Activated gamma-delta T cell treated with anti-CD3 and anti-CD28 coated beads, Interleukin-2, amount 50 U/mL, for 16 hours (primary cell): Measurements from ENCODE around the gene ADIPOR2.

Experiments used
- DNase-seq: peaks from one replicate; pipeline ENCODE4 v3.0.0-alpha.2; 2020; ENCODE audit warnings: low read depth

ADIPOR2 gene

GRCh38 chr12:1690578-1691122 lies at the start of gene ADIPOR2:
Gene ADIPOR2, plus strand, starts transcription at chr12:1691070. Its CDS starts 63,274 bp downstream, at chr12:1754344.
- peak; percentile 90 for DNase-seq

- no peak for DNase-seq
Measured at GRCh38 chr12:1642513-1642912, 48.4 kb upstream of the ADIPOR2 start.

GRCh38 chr12:1643043-1643442 lies 47.8 kb upstream of the ADIPOR2 start:
- no peak for DNase-seq

GRCh38 chr12:1643905-1644533 lies 46.9 kb upstream of the ADIPOR2 start:
- no peak for DNase-seq

GRCh38 chr12:1644534-1645438 lies 46.1 kb upstream of the ADIPOR2 start:
- no peak for DNase-seq

- DNase-seq: no peak
Measured at GRCh38 chr12:1645819-1646218, 45.1 kb upstream of the ADIPOR2 start.

- DNase-seq: no peak
Measured at GRCh38 chr12:1646569-1647284, 44.1 kb upstream of the ADIPOR2 start.

- no peak for DNase-seq
Measured at GRCh38 chr12:1647285-1647669, 43.6 kb upstream of the ADIPOR2 start.

GRCh38 chr12:1650260-1650977 lies 40.5 kb upstream of the ADIPOR2 start:
- DNase-seq: no peak

- DNase-seq: no peak
Measured at GRCh38 chr12:1650978-1651361, 39.9 kb upstream of the ADIPOR2 start.

GRCh38 chr12:1651946-1652345 lies 38.9 kb upstream of the ADIPOR2 start:
- DNase-seq: no peak

GRCh38 chr12:1655225-1655788 lies 35.6 kb upstream of the ADIPOR2 start:
- DNase-seq: no peak

- no peak for DNase-seq
Measured at GRCh38 chr12:1656902-1657301, 34.0 kb upstream of the ADIPOR2 start.

- no peak for DNase-seq
Measured at GRCh38 chr12:1657688-1658087, 33.2 kb upstream of the ADIPOR2 start.

- peak; percentile 14 for DNase-seq
Measured at GRCh38 chr12:1660304-1661187, 30.3 kb upstream of the ADIPOR2 start.

- peak; percentile 73 for DNase-seq
Measured at GRCh38 chr12:1661553-1662335, 29.1 kb upstream of the ADIPOR2 start.

- DNase-seq: no peak
Measured at GRCh38 chr12:1662761-1663439, 28.0 kb upstream of the ADIPOR2 start.

- DNase-seq: no peak
Measured at GRCh38 chr12:1663440-1664132, 27.3 kb upstream of the ADIPOR2 start.
